GM23338 (cell line): Measurements from ENCODE around the gene SCG2. TPM values are rescaled to one million over a fixed set of nuclear protein-coding genes. Genes with fewer than 3 reads are reported as not detected.

Source experiments
- ATAC-seq: fragments of 200-7000 bp; cut with Tn5 transposase; 3 replicates; pipeline ENCODE4 v1.9.1; 2020
- DNase-seq: peaks from one replicate; pipeline ENCODE4 v3.0.0-alpha.2; 2015; ENCODE audit warnings: low spot score
- H2AFZ ChIP-seq: fragments of 200-600 bp; sonication (generic); 2 replicates; pipeline ENCODE4 v1.8.0; 2016; ENCODE audit warnings: antibody characterized with exemption, mild to moderate bottlenecking, moderate library complexity
- H3F3A ChIP-seq: fragments of 200-600 bp; sonication (generic); replicated peaks from 2 replicates; pipeline ENCODE4 v1.8.0; 2017; ENCODE audit warnings: antibody characterized with exemption, mixed run types, low read depth
- H3K27ac ChIP-seq: fragments of 200-600 bp; sonication (generic); 2 replicates; pipeline ENCODE4 v1.6.1; 2016; ENCODE audit warnings: low read depth
- H3K27me3 ChIP-seq: fragments of 200-600 bp; sonication (generic); 2 replicates; pipeline ENCODE4 v1.8.0; 2016; ENCODE audit warnings: mild to moderate bottlenecking, mixed run types, moderate library complexity; ENCODE audit not compliant: insufficient read depth
- H3K36me3 ChIP-seq: fragments of 200-600 bp; sonication (generic); 2 replicates; pipeline ENCODE4 v1.8.0; 2016; ENCODE audit warnings: mild to moderate bottlenecking; ENCODE audit not compliant: insufficient read depth
- H3K4me1 ChIP-seq: fragments of 200-600 bp; sonication (generic); 2 replicates; pipeline ENCODE4 v1.8.0; 2016; ENCODE audit warnings: mild to moderate bottlenecking, moderate library complexity; ENCODE audit not compliant: insufficient read depth
- H3K4me2 ChIP-seq: fragments of 200-600 bp; sonication (generic); 2 replicates; pipeline ENCODE4 v1.7.1; 2017; ENCODE audit warnings: mixed run types
- H3K4me3 ChIP-seq: fragments of 200-600 bp; sonication (generic); 2 replicates; pipeline ENCODE4 v1.6.1; 2016; ENCODE audit warnings: mixed run types
- H3K79me2 ChIP-seq: fragments of 200-600 bp; sonication (generic); replicated peaks from 2 replicates; pipeline ENCODE4 v1.8.0; 2017; ENCODE audit warnings: mild to moderate bottlenecking; ENCODE audit not compliant: insufficient read depth
- H3K9me2 ChIP-seq: fragments of 200-600 bp; sonication (generic); 2 replicates; pipeline ENCODE4 v1.8.0; 2017; ENCODE audit not compliant: insufficient read depth
- H4K20me1 ChIP-seq: fragments of 200-600 bp; sonication (generic); replicated peaks from 2 replicates; pipeline ENCODE4 v1.8.0; 2017; ENCODE audit warnings: mild to moderate bottlenecking; ENCODE audit not compliant: insufficient read depth
- H3K27ac Mint-ChIP-seq: 2 replicates; pipeline ENCODE4 v1.8.0; 2020; ENCODE audit warnings: inconsistent platforms, mild to moderate bottlenecking, moderate library complexity, mixed read lengths
- H3K27me3 Mint-ChIP-seq: 3 replicates; pipeline ENCODE4 v1.8.0; 2022; ENCODE audit warnings: low read depth, mild to moderate bottlenecking, moderate library complexity, mixed read lengths, inconsistent platforms; ENCODE audit not compliant: insufficient read depth, poor library complexity
- H3K36me3 Mint-ChIP-seq: 3 replicates; pipeline ENCODE4 v1.8.0; 2021; ENCODE audit warnings: low read depth, mild to moderate bottlenecking, inconsistent platforms, moderate library complexity, mixed read lengths
- H3K4me1 Mint-ChIP-seq: 3 replicates; pipeline ENCODE4 v1.8.0; 2020; ENCODE audit warnings: mild to moderate bottlenecking, inconsistent platforms, mixed read lengths
- H3K4me3 Mint-ChIP-seq: 3 replicates; pipeline ENCODE4 v1.8.0; 2021; ENCODE audit warnings: moderate library complexity, mild to moderate bottlenecking, inconsistent platforms, mixed read lengths
- H3K9me3 Mint-ChIP-seq: 3 replicates; pipeline ENCODE4 v1.8.0; 2020; ENCODE audit warnings: moderate library complexity, mild to moderate bottlenecking, inconsistent platforms, mixed read lengths
- CREB1 ChIP-seq: fragments of 250-450 bp; sonication (Bioruptor Pico); IDR thresholded peaks from 2 replicates; pipeline ENCODE4 v1.5.0; 2020; ENCODE audit warnings: low read depth, mild to moderate bottlenecking, moderate library complexity
- EZH2 ChIP-seq: fragments of 200-600 bp; sonication (generic); IDR thresholded peaks from one replicate; pipeline ENCODE4 v1.8.0; 2017; ENCODE audit warnings: antibody characterized with exemption, mild to moderate bottlenecking, low read depth; ENCODE audit not compliant: unreplicated experiment
- EZH2phosphoT487 ChIP-seq: fragments of 200-600 bp; sonication (generic); IDR thresholded peaks from one replicate; pipeline ENCODE4 v1.8.1; 2018; ENCODE audit warnings: antibody characterized with exemption; ENCODE audit not compliant: unreplicated experiment
- JUNB ChIP-seq: IDR thresholded peaks from one replicate; pipeline ENCODE4 v1.6.1; 2016; ENCODE audit warnings: antibody characterized with exemption; ENCODE audit not compliant: unreplicated experiment
- NANOG ChIP-seq: IDR thresholded peaks from 2 replicates; pipeline ENCODE4 v1.6.1; 2016; ENCODE audit warnings: antibody characterized with exemption, borderline replicate concordance
- STAT1 ChIP-seq: IDR thresholded peaks from one replicate; pipeline ENCODE4 v1.6.1; 2016; ENCODE audit warnings: antibody characterized with exemption; ENCODE audit not compliant: unreplicated experiment
- ZNF331 ChIP-seq: fragments of 250-450 bp; sonication (Bioruptor Pico); IDR thresholded peaks from 2 replicates; pipeline ENCODE4 v1.5.0; 2020; ENCODE audit warnings: low read depth, mild to moderate bottlenecking, moderate library complexity
- polyA plus RNA-seq: library from polyadenylated mRNA; unstranded; fragments of >200 nt; fragmentation: Nextera tagmentation; extraction: Ambion mirVana; gene quantifications from 2 replicates; pipeline ENCODE4 v1.2.1, GENCODE V29; 2016
- total RNA-seq: library from RNA; depleted of rRNA; stranded (reverse); fragments of >200 nt; shearing (Covaris generic); gene quantifications from 2 replicates; pipeline ENCODE4 v1.2.3, GENCODE V29; 2014
- TF ChIP-seq, protein P1 (sequence below): fragments of 250-450 bp; sonication (Bioruptor Pico); IDR thresholded peaks from 2 replicates; pipeline ENCODE4 v1.5.0; 2020; ENCODE audit warnings: mild to moderate bottlenecking, moderate library complexity
- TF ChIP-seq, protein P2 (sequence below): IDR thresholded peaks from 2 replicates; pipeline ENCODE4 v1.6.1; 2016; ENCODE audit warnings: antibody characterized with exemption

Gene SCG2
- total and polyA plus RNA-seq, 2 experiments from 2014 or later: 0.18 to 0.31 TPM

DNA sequence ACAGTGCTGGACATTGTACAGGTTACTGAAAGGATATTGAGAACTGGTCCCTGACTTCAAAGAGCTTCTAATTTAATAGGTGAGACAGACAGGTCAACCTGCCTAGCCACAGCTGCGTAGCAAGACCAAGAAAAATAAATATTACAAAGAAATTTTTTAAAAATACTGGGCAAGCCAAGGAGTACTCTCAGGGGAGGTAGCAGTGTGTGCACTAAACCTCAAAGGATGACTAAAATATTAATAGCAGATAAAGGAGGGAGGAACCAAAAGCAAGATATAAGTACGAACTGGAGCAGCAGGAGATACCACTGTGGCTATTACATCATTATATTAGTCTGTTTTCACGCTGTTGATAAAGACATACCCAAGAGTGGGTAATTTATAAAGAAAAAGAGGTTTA lies 14.9 kb downstream of the SCG2 start (continued):
- no peak for TF ChIP-seq JUNB
- TF ChIP-seq EZH2: no peak
- no peak for TF ChIP-seq ZNF331
- TF ChIP-seq, protein P1, sequence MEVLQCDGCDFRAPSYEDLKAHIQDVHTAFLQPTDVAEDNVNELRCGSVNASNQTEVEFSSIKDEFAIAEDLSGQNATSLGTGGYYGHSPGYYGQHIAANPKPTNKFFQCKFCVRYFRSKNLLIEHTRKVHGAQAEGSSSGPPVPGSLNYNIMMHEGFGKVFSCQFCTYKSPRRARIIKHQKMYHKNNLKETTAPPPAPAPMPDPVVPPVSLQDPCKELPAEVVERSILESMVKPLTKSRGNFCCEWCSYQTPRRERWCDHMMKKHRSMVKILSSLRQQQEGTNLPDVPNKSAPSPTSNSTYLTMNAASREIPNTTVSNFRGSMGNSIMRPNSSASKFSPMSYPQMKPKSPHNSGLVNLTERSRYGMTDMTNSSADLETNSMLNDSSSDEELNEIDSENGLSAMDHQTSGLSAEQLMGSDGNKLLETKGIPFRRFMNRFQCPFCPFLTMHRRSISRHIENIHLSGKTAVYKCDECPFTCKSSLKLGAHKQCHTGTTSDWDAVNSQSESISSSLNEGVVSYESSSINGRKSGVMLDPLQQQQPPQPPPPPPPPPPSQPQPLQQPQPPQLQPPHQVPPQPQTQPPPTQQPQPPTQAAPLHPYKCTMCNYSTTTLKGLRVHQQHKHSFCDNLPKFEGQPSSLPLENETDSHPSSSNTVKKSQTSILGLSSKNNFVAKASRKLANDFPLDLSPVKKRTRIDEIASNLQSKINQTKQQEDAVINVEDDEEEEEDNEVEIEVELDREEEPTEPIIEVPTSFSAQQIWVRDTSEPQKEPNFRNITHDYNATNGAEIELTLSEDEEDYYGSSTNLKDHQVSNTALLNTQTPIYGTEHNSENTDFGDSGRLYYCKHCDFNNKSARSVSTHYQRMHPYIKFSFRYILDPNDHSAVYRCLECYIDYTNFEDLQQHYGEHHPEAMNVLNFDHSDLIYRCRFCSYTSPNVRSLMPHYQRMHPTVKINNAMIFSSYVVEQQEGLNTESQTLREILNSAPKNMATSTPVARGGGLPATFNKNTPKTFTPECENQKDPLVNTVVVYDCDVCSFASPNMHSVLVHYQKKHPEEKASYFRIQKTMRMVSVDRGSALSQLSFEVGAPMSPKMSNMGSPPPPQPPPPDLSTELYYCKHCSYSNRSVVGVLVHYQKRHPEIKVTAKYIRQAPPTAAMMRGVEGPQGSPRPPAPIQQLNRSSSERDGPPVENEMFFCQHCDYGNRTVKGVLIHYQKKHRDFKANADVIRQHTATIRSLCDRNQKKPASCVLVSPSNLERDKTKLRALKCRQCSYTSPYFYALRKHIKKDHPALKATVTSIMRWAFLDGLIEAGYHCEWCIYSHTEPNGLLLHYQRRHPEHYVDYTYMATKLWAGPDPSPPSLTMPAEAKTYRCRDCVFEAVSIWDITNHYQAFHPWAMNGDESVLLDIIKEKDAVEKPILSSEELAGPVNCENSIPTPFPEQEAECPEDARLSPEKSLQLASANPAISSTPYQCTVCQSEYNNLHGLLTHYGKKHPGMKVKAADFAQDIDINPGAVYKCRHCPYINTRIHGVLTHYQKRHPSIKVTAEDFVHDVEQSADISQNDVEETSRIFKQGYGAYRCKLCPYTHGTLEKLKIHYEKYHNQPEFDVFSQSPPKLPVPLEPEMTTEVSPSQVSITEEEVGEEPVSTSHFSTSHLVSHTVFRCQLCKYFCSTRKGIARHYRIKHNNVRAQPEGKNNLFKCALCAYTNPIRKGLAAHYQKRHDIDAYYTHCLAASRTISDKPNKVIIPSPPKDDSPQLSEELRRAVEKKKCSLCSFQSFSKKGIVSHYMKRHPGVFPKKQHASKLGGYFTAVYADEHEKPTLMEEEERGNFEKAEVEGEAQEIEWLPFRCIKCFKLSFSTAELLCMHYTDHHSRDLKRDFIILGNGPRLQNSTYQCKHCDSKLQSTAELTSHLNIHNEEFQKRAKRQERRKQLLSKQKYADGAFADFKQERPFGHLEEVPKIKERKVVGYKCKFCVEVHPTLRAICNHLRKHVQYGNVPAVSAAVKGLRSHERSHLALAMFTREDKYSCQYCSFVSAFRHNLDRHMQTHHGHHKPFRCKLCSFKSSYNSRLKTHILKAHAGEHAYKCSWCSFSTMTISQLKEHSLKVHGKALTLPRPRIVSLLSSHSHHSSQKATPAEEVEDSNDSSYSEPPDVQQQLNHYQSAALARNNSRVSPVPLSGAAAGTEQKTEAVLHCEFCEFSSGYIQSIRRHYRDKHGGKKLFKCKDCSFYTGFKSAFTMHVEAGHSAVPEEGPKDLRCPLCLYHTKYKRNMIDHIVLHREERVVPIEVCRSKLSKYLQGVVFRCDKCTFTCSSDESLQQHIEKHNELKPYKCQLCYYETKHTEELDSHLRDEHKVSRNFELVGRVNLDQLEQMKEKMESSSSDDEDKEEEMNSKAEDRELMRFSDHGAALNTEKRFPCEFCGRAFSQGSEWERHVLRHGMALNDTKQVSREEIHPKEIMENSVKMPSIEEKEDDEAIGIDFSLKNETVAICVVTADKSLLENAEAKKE: no peak
- no peak for TF ChIP-seq EZH2phosphoT487
- no peak for TF ChIP-seq NANOG

DNA sequence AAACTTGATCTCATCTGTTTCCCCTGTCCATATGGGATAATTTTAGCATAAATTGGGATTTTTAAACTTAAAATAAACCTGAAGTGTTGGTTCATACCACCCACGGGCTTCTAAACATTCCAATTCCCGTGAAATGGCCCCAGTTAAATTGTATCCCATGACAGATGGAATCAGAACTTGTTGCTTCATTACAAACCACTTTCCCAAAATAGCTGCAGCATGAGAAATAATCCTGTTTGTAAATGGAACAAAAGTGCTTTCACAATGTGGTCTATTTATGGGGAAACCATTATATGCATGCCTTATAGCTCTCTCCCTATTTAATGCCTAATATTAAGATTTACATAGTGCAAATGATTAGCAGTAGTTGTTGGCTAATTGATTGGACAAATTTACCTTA lies 15.9 kb downstream of the SCG2 start:
- ATAC-seq: no peak
- TF ChIP-seq CREB1 (CRISPR knock-in tag) (no peak), EZH2phosphoT487 (no peak), ZNF331 (no peak), JUNB (no peak), STAT1 (no peak)
- TF ChIP-seq, protein P1: no peak
- TF ChIP-seq, protein P2, sequence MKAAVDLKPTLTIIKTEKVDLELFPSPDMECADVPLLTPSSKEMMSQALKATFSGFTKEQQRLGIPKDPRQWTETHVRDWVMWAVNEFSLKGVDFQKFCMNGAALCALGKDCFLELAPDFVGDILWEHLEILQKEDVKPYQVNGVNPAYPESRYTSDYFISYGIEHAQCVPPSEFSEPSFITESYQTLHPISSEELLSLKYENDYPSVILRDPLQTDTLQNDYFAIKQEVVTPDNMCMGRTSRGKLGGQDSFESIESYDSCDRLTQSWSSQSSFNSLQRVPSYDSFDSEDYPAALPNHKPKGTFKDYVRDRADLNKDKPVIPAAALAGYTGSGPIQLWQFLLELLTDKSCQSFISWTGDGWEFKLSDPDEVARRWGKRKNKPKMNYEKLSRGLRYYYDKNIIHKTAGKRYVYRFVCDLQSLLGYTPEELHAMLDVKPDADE: no peak

More for the DNA sequence above, 15.9 kb downstream of the SCG2 start:
- Histone ChIP-seq H4K20me1 (no peaks in the 10 kb centered on the region), H3K4me3 (no peak overlapping the region), H3K27ac (no peak overlapping the region), H3K4me2 (no peak overlapping the region), H3F3A (no peaks in the 10 kb centered on the region), H3K9me2 (peaks cover 6% of the 10 kb centered on the region; the same call in 1 of the 2 replicates), H3K4me1 (peaks cover 12% of the 10 kb centered on the region), H2AFZ (no peak overlapping the region), H3K27me3 (no peaks in the 10 kb centered on the region), H3K36me3 (no peaks in the 10 kb centered on the region), H3K79me2 (no peaks in the 10 kb centered on the region)
- Mint-ChIP-seq H3K36me3 (no peaks in the 10 kb centered on the region), H3K9me3 (no peaks in the 10 kb centered on the region), H3K4me1 (peaks cover 12% of the 10 kb centered on the region; the same call in 2 of the 3 replicates), H3K27me3 (peaks cover 1% of the 10 kb centered on the region), H3K4me3 (no peak overlapping the region), H3K27ac (no peak overlapping the region)
- DNase-seq: no peak
